Esophagus squamous epithelium (tissue), 4 donors: ENCODE measurements around the gene SFMBT1.

Experiments
- CTCF ChIP-seq, 6 experiments: fragments of 450-650 bp in 4 of 6; fragments of 200-600 bp in 2 of 6; sonication (generic) in 2 of 6; IDR thresholded peaks; one replicate each; pipeline ENCODE4 v1.5.1; 2016 to 2019; ENCODE audit warnings: antibody characterized with exemption in 6 of 6, mild to moderate bottlenecking in 4 of 6, moderate library complexity in 4 of 6
- POLR2A ChIP-seq, 4 donors: fragments of 450-650 bp; IDR thresholded peaks; one replicate each; pipeline ENCODE4 v1.6.1; 2017; ENCODE audit warnings: antibody characterized with exemption in 4 of 4, mild to moderate bottlenecking in 4 of 4, moderate library complexity in 3 of 4

- TF ChIP-seq CTCF (IDR thresholded peaks at IDR 0.05) (no peak), POLR2A (IDR thresholded peaks at IDR 0.05) (no peak)
Observed at GRCh38 chr3:53091011-53091410, 45.1 kb upstream of the SFMBT1 start.
